IMR-90 (cell line): Measurements from ENCODE around the gene CFC1B. TPM values are rescaled to one million over a fixed set of nuclear protein-coding genes. Genes with fewer than 3 reads are reported as not detected.
"Not testable (repeated sequence)": the region's sequence is repeated elsewhere in the genome, so short reads cannot be mapped to it uniquely, and the experiment has no call there.

Source experiments
- ATAC-seq: fragments of 200-7000 bp; cut with Tn5 transposase; 2 replicates; pipeline ENCODE4 v1.9.1; 2020; ENCODE audit warnings: low read depth, mild to moderate bottlenecking, moderate library complexity
- BruUV-seq: library from RNA; stranded (reverse); fragments of 400-500 nt; replicated peaks from 2 replicates; lab custom pipeline; 2021; lab: Mats Ljungman, UMichigan
- CTCF ChIA-PET: fragments of 300-600 bp; formaldehyde crosslinking; extraction: SDS; loops from one replicate; lab custom pipeline; 2021; ENCODE audit warnings: antibody characterized with exemption; lab: Yijun Ruan, JAX
- POLR2A ChIA-PET: fragments of 300-600 bp; sonication (Branson Sonifier 250); formaldehyde crosslinking; loops from one replicate; lab custom pipeline; 2022; ENCODE audit warnings: antibody characterized with exemption; ENCODE audit not compliant: unreplicated experiment; lab: Charles Lee
- DNase-seq: peaks from one replicate; pipeline ENCODE4 v3.0.0; 2013
- H2AFZ ChIP-seq: replicated peaks from 2 replicates; pipeline ENCODE3; 2013; ENCODE audit warnings: low read length, mild to moderate bottlenecking; ENCODE audit not compliant: poor library complexity
- H2AK5ac ChIP-seq: 2 replicates; pipeline ENCODE4 v1.6.1; 2013; ENCODE audit warnings: low read depth, low read length, inconsistent platforms
- H2AK9ac ChIP-seq: replicated peaks from 2 replicates; pipeline ENCODE3; 2013; ENCODE audit warnings: mild to moderate bottlenecking, low read depth, low read length, moderate library complexity; ENCODE audit not compliant: poor library complexity
- H2BK120ac ChIP-seq: 2 replicates; pipeline ENCODE4 v1.6.1; 2013; ENCODE audit warnings: low read depth, low read length, inconsistent platforms
- H2BK15ac ChIP-seq: 3 replicates; pipeline ENCODE4 v1.6.1; 2013; ENCODE audit warnings: low read depth, low read length, inconsistent platforms
- H2BK20ac ChIP-seq: 2 replicates; pipeline ENCODE4 v1.6.1; 2013; ENCODE audit warnings: low read depth, mild to moderate bottlenecking, inconsistent platforms, low read length, moderate library complexity
- H2BK5ac ChIP-seq: 2 replicates; pipeline ENCODE4 v1.6.1; 2013; ENCODE audit warnings: mild to moderate bottlenecking, low read depth, low read length, inconsistent platforms; ENCODE audit not compliant: poor library complexity, severe bottlenecking
- H3K14ac ChIP-seq: replicated peaks from 2 replicates; pipeline ENCODE4 v1.6.1; 2013; ENCODE audit warnings: low read depth, low read length, inconsistent platforms
- H3K18ac ChIP-seq: 2 replicates; pipeline ENCODE4 v1.6.1; 2013; ENCODE audit warnings: low read depth, low read length, control low read depth
- H3K23ac ChIP-seq: 2 replicates; pipeline ENCODE4 v1.6.1; 2013; ENCODE audit warnings: low read depth, low read length, inconsistent platforms
- H3K27ac ChIP-seq: 2 replicates; pipeline ENCODE4 v1.5.1; 2013; ENCODE audit warnings: mild to moderate bottlenecking, control low read depth, low read length; ENCODE audit not compliant: insufficient read depth
- H3K27me3 ChIP-seq: 2 replicates; pipeline ENCODE4 v1.6.1; 2013; ENCODE audit warnings: low read length; ENCODE audit not compliant: control insufficient read depth, insufficient read depth
- H3K36me3 ChIP-seq: 2 replicates; pipeline ENCODE4 v1.6.1; 2013; ENCODE audit warnings: low read length, mixed read lengths; ENCODE audit not compliant: control insufficient read depth, insufficient read depth
- H3K4ac ChIP-seq: 2 replicates; pipeline ENCODE4 v1.6.1; 2013; ENCODE audit warnings: low read depth, low read length, inconsistent platforms
- H3K4me1 ChIP-seq: 2 replicates; pipeline ENCODE4 v1.6.1; 2013; ENCODE audit warnings: low read length, mixed read lengths; ENCODE audit not compliant: control insufficient read depth, insufficient read depth
- H3K4me2 ChIP-seq: 2 replicates; pipeline ENCODE4 v1.6.1; 2013; ENCODE audit warnings: low read depth, mild to moderate bottlenecking, control low read depth, low read length, moderate library complexity
- H3K4me3 ChIP-seq: 2 replicates; pipeline ENCODE4 v1.5.1; 2013; ENCODE audit warnings: low read depth, mild to moderate bottlenecking, control low read depth, low read length, moderate library complexity; ENCODE audit not compliant: insufficient read depth
- H3K56ac ChIP-seq: 2 replicates; pipeline ENCODE4 v1.6.1; 2013; ENCODE audit warnings: low read length, inconsistent platforms; ENCODE audit not compliant: insufficient read depth; ENCODE audit errors: extremely low read depth
- H3K79me1 ChIP-seq, 2 experiments: 2 replicates each; pipeline ENCODE4 v1.6.1; 2013; ENCODE audit warnings: low read length in 2 of 2, inconsistent platforms in 1 of 2, low read depth in 1 of 2
- H3K9ac ChIP-seq: 2 replicates; pipeline ENCODE4 v1.6.1; 2013; ENCODE audit warnings: low read depth, low read length, control low read depth
- H3K9me1 ChIP-seq: 2 replicates; pipeline ENCODE4 v1.6.1; 2013; ENCODE audit warnings: low read length, inconsistent platforms; ENCODE audit not compliant: insufficient read depth
- H3K9me3 ChIP-seq: 2 replicates; pipeline ENCODE4 v1.6.1; 2013; ENCODE audit warnings: low read length; ENCODE audit not compliant: control insufficient read depth, insufficient read depth
- H4K20me1 ChIP-seq: 2 replicates; pipeline ENCODE4 v1.6.1; 2013; ENCODE audit warnings: low read length, inconsistent platforms; ENCODE audit not compliant: insufficient read depth
- H4K5ac ChIP-seq: 2 replicates; pipeline ENCODE4 v1.6.1; 2013; ENCODE audit warnings: mild to moderate bottlenecking, low read depth, low read length, control low read depth
- H4K8ac ChIP-seq, 2 experiments: 2 replicates each; pipeline ENCODE4 v1.6.1; 2013; ENCODE audit warnings: low read depth in 2 of 2, low read length in 2 of 2, control low read depth in 1 of 2, inconsistent platforms in 1 of 2
- H4K91ac ChIP-seq: 2 replicates; pipeline ENCODE4 v1.6.1; 2013; ENCODE audit warnings: low read depth, low read length, inconsistent platforms; ENCODE audit not compliant: insufficient read depth
- WGBS, 2 experiments: methylation state at CpG; one replicate each; pipeline versions ENCODE4 v1.1.5 to v1.1.7; 2013; ENCODE audit warnings: missing lambda C conversion rate in 2 of 2; ENCODE audit not compliant: insufficient read length in 1 of 2; ENCODE audit errors: extremely low coverage in 2 of 2; 5-methylcytosine and 5-hydroxymethylcytosine counted together
- dilution Hi-C: fragments of 300-500 bp; cut with HindIII; formaldehyde crosslinking; loops from one replicate; pipeline ENCODE4 v1.14.3; 2018; ENCODE audit warnings: low sequenced_read_pairs; ENCODE audit not compliant: unreplicated experiment
- in situ Hi-C: fragments of 300-500 bp; cut with MboI; formaldehyde crosslinking; loops from 3 replicates; pipeline ENCODE4 v1.14.3; 2019; ENCODE audit warnings: low sequenced_read_pairs, inconsistent platforms, mixed read lengths
- intact Hi-C: fragments of 100-400 bp; cut with micrococcal nuclease; formaldehyde crosslinking; loops from 2 replicates; pipeline ENCODE4 v1.10.0; 2022
- polyA plus RNA-seq, 3 experiments: library from polyadenylated mRNA; depleted of rRNA; stranded (reverse); fragments of >200 nt; gene quantifications; 2 replicates each; pipeline ENCODE4 v1.2.3, GENCODE V29; 2012; ENCODE audit warnings: low replicate concordance in 1 of 3
- total RNA-seq: library from RNA; depleted of rRNA; stranded (reverse); fragments of >200 nt; gene quantifications from 2 replicates; pipeline ENCODE4 v1.2.3, GENCODE V29; 2012

CFC1B gene
- total and polyA plus RNA-seq, 2 of the 4 experiments (the other 2 are of a cell fraction), result not detected

GRCh38 chr2:130509228-130509627 lies 11.8 kb upstream of the CFC1B start, which contains the start of gene POTEI:
Gene POTEI, minus strand, starts transcription at chr2:130509328. Its CDS starts 93 bp downstream, at chr2:130509235.
- H2BK5ac ChIP-seq, H3K36me3 ChIP-seq, H3K4me3 ChIP-seq, H4K91ac ChIP-seq, in situ Hi-C loops, H4K20me1 ChIP-seq, intact Hi-C loops, H3K23ac ChIP-seq, H4K8ac ChIP-seq, ATAC-seq, H2AK9ac ChIP-seq, H3K9me1 ChIP-seq, H2BK120ac ChIP-seq, H3K27me3 ChIP-seq, POLR2A ChIA-PET, H2AFZ ChIP-seq, H2AK5ac ChIP-seq, H2BK20ac ChIP-seq, H4K5ac ChIP-seq, H3K4me2 ChIP-seq, BruUV-seq, DNase-seq, H3K9ac ChIP-seq, H3K79me1 ChIP-seq, H3K9me3 ChIP-seq, H3K18ac ChIP-seq, CTCF ChIA-PET, H3K56ac ChIP-seq, H3K4ac ChIP-seq, H3K14ac ChIP-seq, H2BK15ac ChIP-seq, dilution Hi-C loops, H3K4me1 ChIP-seq, H3K27ac ChIP-seq: not testable (repeated sequence)
- no CpG with 5 or more reads among the region's 13 CpGs for WGBS, 2 experiments

GRCh38 chr2:130510807-130511746 lies 9.9 kb upstream of the CFC1B start:
- H3K4me3 ChIP-seq, H3K9ac ChIP-seq, H2AFZ ChIP-seq, H3K4me1 ChIP-seq, H4K91ac ChIP-seq, H3K4me2 ChIP-seq, H2AK5ac ChIP-seq, H3K14ac ChIP-seq, intact Hi-C loops, dilution Hi-C loops, H4K8ac ChIP-seq, H2BK20ac ChIP-seq, H3K9me1 ChIP-seq, H3K36me3 ChIP-seq, POLR2A ChIA-PET, H3K27ac ChIP-seq, ATAC-seq, H3K9me3 ChIP-seq, BruUV-seq, DNase-seq, H4K5ac ChIP-seq, CTCF ChIA-PET, H2BK120ac ChIP-seq, H2BK15ac ChIP-seq, H3K79me1 ChIP-seq, H4K20me1 ChIP-seq, H3K23ac ChIP-seq, H3K18ac ChIP-seq, H3K4ac ChIP-seq, H3K56ac ChIP-seq, H2AK9ac ChIP-seq, H3K27me3 ChIP-seq, in situ Hi-C loops, H2BK5ac ChIP-seq: not testable (repeated sequence)
- WGBS, 2 experiments, result no CpG with 5 or more reads among the region's 31 CpGs
